GM18858 (cell line): ENCODE measurements around the gene NAAA.
"Not testable (repeated sequence)": the region's sequence is repeated elsewhere in the genome, so short reads cannot be mapped to it uniquely, and the experiment has no call there.

Experiments used
- ATAC-seq: cut with Tn5 transposase; IDR thresholded peaks from one replicate; pipeline ENCODE4 v1.9.1; 2021; ENCODE audit not compliant: unreplicated experiment

The NAAA gene

DNA sequence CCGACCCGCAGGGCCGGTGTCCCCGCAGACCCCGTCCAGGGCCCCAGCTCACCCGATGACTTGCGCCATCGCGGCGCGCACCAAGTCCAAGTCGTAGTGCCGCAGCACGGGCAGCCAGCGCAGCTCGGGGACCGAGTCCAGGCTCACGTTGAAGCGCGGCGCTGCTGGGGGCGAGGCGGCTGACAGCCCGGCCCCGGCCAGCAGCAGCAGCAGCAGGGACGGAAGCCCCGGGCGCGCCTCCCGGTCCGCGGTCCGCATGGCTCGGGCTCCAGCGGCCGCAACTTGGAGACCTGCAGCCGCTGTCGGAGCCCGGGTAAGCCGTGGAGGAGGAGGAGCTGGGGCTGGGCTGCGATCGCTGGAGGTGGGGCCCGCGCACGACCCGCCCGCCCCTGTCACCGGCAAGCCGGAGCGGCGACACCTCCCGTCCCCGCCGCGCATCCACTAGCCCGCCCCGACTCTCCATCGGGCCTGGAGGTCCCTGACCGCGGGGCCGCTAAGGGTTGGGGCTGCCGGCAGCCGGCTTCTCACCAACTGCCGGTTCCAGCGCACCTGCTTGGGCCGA is at the start of gene NAAA:
Gene NAAA, minus strand, starts transcription at position 322 of the 562 bp plus-strand sequence. Its CDS starts 64 bp downstream, at position 258.
- peak; percentile 75 for ATAC-seq

DNA sequence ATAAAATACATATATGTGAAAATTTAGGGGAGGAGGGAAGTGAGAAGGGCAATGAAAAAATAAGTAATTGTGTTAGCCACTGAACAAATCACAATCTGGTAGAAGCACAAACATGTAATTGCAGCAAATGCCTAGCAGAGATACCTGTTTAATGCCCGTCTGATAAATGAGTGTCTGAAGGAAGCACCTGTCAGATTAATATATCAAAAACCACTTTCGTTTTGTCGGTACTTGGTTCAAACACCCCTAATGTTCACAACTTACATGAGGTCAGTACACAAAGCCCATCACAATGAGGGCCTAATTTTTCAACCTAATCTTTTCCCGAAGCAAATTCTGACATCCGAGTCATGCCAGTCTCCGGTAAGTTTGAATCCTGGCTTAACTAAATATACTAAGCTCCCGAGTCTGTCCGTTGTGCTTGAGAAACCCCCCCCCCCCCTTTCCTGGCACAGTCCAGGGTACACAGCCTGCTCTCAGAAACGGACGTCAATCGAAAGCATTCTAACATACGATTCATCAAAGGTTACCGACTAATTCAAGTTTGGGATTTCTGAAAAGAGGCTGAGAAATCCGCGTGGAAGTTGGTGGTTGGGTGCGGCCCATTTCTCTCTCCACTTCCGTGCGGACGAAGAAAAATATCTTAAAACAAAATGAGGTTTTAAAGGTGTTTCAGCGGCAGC is 49.2 kb upstream of the NAAA start:
- ATAC-seq, result no peak

DNA sequence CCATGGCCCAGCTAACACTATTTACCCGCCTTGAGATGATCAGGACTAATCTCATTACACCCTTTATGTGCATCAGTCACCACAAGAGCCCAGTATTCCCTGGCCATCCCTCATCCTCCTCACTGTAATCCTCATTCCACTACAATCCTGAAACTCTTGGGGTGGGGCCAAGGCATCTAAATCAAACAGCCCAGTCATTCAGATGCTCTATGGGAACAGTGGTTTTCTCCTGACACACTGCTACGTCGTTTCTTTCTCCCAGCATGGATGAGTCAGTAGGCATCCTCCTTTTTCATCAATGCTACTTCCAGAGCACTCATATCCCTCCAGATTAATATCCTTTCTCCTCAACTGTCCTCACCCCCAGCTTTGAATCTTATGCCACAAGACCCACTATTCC is 44.3 kb upstream of the NAAA start:
- ATAC-seq, result no peak

DNA sequence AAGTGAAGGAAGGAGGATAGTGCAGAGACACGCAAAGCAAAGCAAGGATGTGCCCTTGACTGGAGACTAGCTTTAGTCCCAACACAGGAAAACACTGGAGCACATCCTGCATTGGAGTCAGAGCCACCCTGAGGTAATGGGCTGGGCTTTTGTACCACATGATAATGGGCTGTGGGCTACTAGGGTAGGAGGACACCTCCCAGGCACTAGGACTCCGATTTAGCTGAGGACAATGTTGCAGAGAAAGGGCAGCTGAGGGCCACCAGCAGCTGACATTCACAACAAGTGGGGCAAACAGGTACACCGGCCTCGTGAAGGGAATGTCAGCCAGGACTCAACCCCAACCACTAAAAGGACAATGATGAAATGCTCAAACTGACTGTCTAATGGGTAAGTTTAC is 39.8 kb upstream of the NAAA start:
- ATAC-seq, result no peak

DNA sequence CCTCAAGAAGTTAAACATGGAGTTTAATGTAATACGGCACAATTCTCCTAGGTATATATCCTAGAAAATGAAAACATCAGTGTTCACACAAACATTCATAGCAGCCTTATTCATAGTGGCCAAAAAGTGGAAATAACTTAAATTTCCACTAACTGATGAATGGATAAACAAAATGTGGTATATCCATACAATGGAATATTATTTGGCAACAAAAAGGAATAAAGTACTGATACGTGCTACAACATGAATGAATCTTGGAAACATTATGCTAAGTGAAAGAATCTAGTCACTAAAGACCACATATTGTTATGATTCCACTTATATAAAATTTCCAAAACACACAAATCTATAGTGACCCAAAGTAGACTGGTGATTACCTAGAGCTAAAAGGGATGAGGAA is 35.4 kb upstream of the NAAA start:
- no peak for ATAC-seq

DNA sequence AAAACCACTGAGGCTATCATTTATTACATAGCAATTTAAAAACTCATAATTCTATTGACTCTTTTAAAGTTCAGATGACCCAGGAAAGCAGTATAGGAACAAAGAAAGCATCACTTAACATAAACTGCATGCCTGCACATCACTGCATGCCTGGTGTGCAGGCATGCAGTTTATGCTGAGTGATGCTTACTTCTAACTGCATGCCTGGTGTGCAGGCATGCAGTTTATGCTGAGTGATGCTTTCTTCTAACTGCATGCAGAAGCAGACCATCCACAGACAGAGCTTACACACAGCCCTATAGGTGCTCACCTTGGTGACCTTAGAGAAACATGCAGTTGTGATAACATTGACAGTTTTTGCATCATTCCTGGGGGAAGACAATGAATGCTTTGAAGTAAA is 33.0 kb upstream of the NAAA start:
- ATAC-seq, result no peak

DNA sequence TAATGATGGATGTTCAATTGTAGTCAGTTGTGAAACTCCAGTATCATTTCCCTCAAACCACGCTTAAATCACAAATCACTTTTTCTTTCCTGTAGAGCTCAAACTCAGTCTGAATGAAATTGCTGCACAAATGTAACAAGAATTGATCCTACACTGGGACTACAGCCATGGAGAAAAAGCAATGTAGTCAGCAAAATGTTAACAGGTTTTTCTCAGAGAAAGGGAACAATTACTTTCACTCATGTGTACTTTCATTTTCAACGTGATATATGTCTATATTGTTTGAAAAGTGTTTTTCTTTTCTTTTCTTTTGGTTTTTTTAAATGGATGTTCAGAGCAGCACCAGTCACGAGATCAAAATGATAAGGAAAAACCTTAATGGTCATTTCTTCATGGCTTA is 27.3 kb upstream of the NAAA start:
- ATAC-seq, result no peak

DNA sequence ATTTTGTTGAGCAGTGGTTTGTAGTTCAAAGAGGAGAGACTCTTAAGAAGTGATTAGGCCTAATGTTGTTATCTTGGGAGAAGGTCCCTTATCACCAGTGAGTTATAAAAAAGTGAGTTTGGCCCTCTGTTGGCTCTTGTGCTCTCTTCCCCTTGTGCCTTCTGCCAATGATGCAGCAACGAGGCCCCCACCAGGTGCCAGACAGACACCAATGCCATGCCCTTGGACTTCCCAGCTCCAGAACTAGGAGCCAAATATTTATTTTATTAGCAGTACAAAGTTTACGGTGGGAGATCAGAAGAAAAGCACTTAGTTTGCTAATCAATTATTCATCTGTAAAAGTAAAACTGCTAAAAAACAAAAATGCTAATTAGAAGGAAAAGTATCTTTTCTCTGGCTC is 22.7 kb upstream of the NAAA start:
- ATAC-seq, result no peak

DNA sequence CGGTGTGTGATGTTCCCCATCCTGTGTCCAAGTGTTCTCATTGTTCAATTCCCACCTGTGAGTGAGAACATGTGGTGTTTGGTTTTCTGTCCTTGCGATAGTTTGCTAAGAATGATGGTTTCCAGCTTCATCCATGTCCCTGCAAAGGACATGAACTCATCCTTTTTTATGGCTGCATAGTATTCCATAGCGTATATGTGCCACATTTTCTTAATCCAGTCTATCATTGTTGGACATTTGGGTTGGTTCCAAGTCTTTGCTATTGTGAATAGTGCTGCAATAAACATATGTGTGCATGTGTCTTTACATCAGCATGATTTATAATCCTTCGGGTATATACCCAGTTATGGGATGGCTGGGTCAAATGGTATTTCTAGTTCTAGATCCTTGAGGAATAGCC is 21.3 kb upstream of the NAAA start:
- ATAC-seq, result not testable (repeated sequence)

DNA sequence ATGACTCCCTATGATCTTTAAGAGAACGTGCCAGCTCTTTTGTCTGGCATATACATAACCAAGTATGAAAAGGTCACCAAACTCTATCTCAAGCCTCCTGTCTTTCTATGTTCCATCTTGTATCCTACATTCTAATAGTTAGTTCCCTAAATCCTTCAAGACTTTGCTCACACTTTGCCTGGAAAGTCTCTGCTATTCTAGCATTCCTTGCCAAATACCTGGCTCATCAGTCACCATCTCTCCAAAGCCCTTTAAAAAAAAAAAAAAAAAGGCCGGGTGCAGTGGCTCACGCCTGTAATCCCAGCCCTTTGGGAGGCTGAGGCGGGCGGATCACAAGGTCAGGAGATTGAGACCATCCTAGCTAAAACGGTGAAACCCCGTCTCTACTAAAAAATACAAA is 17.7 kb upstream of the NAAA start:
- ATAC-seq, result not testable (repeated sequence)

DNA sequence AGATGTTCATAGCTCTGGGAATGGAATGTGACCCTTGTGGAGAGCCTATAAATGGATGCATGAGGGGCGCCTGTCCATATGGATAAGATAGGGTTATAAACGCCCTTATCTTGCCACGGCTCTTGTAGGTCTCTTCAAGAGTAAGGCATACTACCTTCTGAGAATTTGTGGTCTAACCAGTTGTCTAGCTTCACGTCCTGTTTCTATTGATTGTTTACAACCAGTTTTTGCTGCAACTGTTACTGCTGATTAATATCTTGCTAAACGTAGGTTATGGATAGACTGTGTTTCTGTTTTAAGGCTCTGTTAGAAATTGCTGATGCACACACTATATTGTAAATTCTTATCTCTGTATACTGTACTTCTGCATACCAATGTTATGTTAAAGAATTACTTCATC is 14.0 kb upstream of the NAAA start:
- not testable (repeated sequence) for ATAC-seq

DNA sequence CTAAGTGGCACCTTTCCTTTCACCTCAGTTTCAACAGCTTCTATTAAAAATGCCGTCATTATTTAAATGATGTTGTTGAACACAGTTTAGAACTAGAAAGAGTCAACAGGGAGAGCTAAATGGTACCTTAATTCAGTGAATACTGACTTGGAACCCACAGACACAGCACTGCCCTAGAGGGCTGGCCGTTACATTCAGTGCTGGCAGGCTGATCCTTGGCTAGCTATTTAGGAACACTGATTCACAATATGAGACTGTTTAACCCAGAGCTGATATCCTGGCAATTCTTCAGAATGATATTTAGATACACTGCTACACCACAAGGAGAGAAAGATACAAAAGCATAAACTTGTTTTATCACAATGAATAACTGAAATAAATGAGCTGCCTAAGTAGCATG is 12.7 kb upstream of the NAAA start:
- no peak for ATAC-seq

DNA sequence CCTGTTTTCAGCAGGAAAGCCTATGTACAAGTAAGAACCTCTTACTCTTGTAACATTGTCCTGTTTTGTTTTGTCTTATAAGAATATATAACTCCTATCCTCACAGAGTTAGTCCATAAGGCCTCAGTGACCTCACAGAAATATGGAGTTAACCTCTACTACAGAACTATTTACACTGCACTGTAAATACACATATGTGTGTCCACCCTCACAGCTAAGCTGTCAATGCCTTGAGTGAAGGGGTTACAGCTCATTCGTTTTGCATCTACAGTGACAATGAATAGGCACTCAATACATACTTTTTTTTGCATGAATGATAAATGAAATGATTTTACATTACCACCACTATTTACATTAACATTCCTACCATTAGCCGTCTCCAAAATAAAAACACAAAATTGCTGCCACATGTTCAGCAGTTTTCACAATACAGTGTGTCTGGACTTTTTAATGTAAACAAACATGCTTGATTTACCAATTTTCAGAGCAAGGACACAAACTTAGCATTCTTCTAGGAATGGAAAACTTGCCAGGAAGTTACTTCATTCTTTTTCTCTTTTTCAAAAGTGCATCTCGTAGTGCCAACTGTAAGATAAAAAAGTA is 9.5 kb upstream of the NAAA start:
- ATAC-seq, result no peak

DNA sequence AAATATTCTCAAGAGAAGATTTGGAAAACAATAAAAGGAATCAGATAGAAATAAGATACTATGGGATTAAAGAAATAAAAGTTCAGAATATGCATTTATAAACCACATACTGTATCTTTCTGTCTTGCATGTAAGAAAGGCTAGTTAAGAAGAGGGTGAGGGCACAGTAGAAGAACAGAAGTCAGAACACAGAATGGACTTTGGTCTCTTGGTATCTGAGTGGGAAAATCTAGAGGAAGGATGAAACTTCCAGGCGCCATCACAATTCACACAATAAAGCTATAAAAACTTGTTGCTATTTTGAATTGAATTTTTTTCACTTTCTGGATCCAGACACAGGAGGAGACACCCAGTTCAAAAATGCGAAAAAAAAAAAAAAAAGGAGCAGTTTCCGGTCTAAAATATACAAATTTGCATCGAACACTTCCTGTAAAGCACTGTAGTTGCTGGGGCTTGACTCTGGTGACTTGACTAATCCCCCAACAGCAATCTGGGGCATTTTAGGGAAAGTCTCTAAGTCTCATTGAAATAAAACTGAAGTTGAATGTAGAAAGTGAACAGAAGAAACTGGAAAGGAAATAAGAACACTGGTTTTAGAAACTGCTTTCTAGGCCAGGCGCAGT is 8.1 kb upstream of the NAAA start:
- ATAC-seq, result peak; percentile 74

DNA sequence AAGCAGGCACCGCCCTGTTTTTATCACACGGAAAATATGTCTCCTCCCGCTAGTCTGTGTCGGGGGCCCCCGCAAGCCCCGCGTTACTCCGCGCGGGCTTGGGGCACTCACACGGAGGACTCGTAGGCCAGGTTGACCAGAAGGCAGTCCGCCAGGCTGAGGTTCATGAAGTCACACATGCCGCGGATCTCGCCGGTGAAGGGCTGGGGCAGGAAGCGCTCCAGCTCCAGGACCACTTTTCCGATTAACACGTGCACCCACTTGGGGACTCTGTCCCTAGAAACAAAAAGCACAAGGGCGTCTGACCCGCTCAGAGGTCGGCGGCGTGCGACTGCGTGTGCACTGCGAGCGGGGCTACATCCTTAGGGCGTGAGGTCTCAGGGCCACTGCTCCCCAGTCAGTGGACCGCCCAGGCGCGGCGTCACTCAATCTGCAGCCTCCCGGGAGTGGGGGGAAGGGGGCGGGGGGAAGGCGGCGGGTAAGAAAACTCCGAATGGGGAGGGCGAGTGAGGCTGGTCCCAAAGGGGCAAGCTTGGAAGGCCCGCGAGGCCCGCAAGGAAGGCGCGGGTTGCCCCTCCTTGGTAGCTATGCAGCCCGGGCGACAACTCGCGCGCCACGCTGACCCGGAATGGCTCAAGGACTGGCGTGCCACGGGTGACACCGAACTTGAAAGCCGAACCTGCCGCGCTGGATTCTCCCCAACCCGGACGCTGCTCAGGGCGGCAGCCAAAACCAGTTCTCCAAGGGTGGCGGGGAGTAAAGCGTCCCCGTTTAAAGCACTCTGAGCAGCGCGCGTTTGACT is 722 bp downstream of the NAAA start:
- ATAC-seq, result peak; percentile 37

DNA sequence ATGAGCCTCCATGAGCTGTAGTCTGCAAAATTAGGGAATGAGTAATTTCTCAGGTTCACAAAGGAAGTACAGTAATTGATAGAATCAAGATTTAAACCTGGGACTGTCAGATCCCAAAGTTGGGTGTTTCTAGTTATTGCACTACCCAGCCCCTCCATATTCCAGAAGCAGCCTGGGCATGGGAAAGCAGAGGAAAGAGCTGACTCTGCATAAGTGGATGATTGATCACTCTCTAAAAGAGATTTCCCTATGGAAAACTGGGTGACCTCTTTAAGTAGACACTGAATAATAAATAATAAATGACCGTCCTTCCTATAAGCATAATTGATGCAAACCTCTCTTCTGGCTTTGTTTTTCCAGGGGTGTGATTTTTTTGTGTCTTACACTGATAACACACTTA is 5.2 kb downstream of the NAAA start:
- ATAC-seq, result no peak

DNA sequence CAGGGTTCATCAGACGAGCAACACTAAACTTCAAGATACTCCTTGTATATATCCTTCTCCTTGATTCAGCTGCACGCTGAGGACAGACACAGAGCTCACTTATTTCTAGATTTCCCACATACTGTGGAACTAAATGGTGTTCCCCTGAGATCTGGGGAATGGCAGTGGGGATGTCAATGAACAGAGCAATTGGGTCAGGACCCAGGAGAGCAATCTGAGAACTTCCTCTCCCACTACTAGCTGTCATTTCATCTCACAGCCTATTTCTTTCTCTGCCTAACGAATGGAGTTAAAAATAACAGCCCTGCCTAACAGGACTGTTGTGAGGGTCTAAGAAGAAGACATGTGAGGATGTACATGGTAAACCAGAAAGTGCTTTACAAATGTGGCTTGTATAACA is 10.7 kb downstream of the NAAA start:
- no peak for ATAC-seq

DNA sequence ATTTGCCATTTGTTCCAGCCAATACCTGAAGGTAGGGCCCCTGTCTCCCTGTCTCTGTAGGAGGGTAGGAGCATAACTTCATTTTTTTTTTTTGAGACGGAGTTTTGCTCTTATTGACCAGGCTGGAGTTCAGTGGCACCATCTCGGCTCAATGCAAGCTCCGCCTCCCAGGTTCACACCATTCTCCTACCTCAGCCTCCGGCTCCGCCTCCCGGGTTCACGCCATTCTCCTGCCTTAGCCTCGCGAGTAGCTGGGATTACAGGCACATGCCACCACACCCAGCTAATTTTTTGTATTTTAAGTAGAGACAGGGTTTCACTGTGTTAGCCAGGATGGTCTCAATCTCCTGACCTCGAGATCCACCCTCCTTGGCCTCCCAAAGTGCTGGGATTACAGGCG is 15.9 kb downstream of the NAAA start:
- ATAC-seq, result not testable (repeated sequence)

DNA sequence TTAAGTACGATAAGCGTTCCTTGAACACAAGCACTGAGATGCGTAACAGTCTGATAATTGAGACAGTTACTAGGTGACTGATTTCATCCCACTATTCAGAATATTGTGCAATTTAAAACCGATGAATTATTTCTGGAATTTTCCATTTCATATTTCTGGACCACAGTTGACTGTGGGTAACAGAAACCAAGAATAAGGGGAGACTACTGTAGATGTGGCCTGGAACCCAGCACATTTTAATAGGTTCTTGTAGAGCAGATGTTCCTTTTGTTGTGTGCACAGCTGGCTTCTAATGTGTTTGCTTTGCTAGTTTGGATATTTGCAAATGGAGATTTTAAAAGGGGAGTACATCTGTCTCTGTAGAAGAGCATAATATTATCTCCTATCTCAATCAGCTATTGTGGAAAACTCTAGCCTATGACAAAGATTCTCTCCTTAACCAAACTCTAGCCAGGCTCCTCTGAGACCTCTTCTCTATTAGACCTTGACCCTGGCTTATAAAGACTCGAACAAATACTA is 16.4 kb downstream of the NAAA start:
- no peak for ATAC-seq

DNA sequence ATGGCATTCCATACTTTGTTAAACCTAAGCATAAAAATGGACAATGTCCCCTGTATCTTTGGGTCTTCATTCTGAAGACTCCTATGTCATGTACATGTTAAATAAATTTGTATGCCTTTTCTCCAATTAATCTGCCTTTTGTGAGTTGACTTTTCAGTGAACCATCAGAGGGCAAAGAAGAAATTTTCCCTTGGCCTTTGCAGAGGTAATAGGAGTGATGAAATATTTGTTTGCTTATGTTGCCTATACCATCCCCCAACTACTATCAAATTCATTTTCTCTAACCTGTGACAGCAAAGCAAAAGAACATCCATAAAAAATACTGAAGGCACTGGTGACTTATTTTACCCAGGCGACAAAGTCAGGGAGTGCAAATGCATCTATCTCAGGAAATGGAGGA is 18.2 kb downstream of the NAAA start:
- ATAC-seq, result no peak

DNA sequence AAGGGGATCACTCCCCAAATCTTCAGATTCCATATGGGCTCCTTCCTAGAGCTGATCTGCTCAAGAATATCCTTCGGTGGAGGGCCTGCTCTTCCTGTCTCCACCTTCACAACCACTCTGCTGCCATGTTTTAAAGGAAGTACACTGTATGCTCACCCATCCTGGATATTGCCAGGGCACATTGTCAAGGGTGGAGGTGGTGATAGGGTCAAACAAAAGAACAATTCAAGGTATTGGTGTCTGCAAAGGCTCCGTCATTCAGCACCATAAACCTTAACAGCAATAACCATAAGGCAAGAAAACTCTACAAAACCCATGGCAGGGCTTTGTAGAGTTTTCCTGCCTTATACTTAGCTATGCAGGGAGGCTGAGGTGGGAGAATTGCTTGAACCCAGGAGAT is 18.9 kb downstream of the NAAA start:
- no peak for ATAC-seq
